NCI-H460 (cell line): ENCODE data around the gene GOLGA8N. TPM values are rescaled to one million over a fixed set of nuclear protein-coding genes. Genes with fewer than 3 reads are reported as not detected.
"Not testable (repeated sequence)": the region's sequence is repeated elsewhere in the genome, so short reads cannot be mapped to it uniquely, and the experiment has no call there.

Experiments used
- DNase-seq: peaks from one replicate; pipeline ENCODE4 v3.0.0-alpha.2; 2016; ENCODE audit warnings: low read depth; ENCODE audit errors: extremely low read depth
- polyA plus RNA-seq: library from polyadenylated mRNA; depleted of rRNA; stranded (reverse); fragments of >200 nt; gene quantifications from 2 replicates; pipeline ENCODE4 v1.2.3, GENCODE V29; 2014; cell fraction: nucleus; rRNA removed
- total RNA-seq: library from RNA; depleted of rRNA; stranded (reverse); fragments of >200 nt; shearing (Covaris generic); gene quantifications from 2 replicates; pipeline ENCODE4 v1.2.3, GENCODE V29; 2014; rRNA removed

The GOLGA8N gene
- 2.7 and 4.0 TPM in 2 replicates for total RNA-seq
- polyA plus RNA-seq = 11.7 and 18.3 TPM in 2 replicates

DNA sequence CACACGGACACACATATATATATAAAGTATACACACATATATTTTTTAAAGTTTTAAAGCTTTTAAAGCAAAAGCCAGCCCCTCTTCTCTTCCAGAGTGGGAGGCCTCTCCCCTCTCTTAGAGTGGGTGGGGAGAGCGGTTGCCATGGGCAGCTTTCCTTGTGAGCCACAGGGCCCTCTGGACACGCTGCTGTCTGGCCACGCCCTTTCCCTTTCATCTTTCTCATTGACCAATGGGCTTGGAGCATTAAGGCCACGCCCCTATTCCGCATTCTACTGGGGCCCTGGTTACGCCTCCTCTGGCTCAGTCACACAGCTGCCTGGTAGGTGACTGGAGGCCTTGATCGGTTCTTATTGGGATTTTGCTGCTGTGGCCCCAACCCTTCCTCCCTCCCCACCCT, at the start of gene GOLGA8N:
Gene GOLGA8N, plus strand, starts transcription at position 306 of the 400 bp plus-strand sequence.
- DNase-seq = not testable (repeated sequence)

DNA sequence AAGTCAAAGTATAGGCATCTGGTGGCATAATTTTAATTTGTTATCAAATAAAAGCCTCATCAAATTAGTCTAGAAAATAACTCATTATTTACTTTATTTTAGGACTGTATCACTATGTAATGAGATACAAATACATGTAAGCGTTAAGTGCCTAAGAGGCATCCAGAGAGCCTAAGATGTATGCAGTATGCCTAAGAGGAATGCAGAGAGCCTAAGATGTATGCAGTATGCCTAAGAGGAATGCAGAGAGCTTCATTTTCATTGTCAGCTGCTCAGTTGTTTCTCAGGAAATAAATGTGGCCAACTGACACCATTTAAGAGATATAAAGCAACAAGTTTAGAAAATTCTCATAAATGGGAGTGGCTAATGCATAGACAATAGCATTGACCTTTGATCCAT, 49.8 kb upstream of the GOLGA8N start:
- DNase-seq = not testable (repeated sequence)

DNA sequence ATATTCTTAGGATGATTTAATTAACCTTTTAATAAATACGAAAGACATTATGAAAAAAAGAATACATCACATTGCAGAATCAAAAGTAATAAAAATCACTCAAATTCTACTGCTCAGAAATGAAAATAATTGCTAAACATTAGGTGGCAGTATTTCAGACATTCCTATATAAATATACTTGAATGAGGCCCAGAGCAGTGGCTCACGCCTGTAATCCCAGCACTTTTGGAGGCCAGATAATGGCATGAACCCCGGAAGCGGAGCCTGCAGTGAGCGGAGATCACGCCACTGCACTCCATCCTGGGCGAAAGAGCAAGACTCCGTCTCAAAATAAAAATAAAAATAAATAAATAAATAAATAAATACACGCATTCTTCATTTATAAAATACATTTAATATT, 48.1 kb upstream of the GOLGA8N start:
- DNase-seq = not testable (repeated sequence)

DNA sequence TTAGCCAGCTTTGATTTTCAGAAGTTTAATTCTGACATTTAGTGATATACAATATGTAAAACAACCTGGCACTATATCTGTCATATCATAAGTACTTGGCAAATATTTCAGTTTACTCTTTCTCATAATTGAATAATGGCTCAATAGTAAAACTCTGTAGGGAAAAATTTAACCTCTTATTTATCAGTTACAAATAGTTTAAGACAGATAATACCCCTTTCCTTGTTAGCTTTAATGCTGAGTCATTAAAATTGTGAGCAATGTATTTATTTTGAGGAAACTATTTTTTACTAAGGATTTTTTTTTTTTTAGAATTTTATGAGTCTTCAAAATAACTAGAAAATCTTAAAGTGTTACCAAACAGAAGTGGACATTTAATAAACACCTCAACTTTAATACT, 38.7 kb upstream of the GOLGA8N start:
- DNase-seq = not testable (repeated sequence)

DNA sequence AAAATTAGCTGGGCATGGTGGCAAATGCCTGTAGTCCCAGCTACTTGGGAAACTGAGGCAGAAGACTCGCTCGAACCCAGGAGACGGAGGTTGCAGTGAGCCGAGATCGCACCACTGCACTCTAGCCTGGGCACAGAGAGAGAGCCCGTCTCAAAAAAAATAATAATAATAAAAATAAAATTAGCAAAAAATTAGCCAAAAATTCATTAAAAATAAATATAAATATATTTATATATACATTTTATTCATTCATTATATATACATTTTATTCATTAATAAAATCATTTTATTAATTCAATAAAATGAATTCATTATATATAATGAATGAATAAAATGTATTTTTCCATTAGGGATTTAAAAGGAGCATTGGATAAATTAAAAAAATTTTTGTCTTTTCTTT, 31.1 kb upstream of the GOLGA8N start:
- DNase-seq = not testable (repeated sequence)

DNA sequence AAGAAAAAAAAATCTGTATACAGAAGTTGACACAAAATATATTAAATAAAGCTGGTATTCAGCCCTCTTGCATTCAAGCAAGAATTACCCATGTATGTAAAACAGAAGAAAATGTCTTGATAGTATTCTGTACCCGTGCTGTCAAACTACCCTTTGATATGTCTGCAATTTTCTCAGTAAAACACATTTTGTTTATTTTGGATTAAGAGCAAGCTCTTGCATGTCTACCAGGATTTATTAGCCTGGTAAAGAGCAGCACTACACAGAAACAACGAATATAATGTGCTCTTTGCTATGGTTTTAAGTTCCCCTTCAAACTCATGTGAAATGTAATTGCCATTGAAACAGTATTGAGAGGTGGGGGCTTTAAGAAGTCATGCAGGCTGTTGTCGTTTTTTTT, 24.3 kb upstream of the GOLGA8N start:
- DNase-seq = not testable (repeated sequence)

DNA sequence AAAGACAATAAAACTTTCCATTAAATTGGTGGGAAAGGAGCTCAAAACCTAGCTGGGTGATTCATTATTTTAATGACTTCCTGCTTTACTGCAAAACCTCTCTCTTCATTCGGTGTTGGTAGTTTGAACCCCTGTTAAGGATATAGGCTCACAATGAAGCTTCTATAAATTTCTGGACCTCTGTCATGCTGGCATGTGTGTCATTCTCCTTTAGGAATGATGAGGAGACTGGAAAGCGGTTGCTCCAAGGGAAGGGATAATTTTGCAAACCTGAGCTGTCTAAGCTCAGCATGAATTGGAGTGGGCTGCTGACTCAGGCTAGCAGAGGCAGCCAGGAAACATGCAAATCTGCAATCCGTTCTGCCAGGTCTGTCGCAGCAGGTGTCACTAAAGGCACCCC, 14.8 kb upstream of the GOLGA8N start:
- not testable (repeated sequence) for DNase-seq

DNA sequence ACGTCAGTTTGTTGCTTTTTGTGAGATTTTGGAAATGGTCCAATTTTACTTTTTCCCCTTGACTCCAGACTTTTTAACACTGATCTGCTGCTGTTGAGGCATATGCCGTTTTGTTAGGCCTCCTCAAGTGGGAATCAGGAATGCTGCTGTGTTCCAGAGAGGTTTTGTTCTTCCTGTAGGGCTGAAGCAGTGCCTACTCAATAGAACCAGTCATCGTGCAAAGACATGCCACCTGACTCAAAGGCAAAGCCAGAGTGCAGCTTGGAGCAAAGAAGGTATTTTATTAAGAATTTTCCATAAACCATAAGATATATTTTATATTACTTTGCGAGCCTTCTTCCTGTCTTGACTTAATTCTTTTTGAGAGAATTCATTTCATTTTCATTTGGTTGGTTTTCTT, 7.4 kb upstream of the GOLGA8N start:
- not testable (repeated sequence) for DNase-seq

DNA sequence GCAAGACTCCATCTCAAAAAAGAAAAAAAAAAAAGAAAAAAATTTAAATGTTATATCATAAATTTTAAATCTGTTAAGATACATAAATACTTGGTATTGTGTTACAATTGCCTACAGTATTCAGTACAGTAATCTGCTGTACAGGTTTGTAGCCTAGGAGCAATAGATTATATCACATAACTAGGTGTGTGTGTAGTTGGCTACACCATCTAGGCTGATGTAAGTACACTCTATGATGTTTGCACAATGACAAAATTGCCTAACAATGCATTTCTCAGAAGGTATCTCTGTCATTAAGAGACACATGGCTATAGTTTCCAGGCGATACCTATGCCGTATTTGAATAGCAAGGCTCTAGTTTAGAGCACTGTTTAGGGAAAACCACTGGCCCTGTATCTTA, 16.3 kb downstream of the GOLGA8N start:
- not testable (repeated sequence) for DNase-seq

DNA sequence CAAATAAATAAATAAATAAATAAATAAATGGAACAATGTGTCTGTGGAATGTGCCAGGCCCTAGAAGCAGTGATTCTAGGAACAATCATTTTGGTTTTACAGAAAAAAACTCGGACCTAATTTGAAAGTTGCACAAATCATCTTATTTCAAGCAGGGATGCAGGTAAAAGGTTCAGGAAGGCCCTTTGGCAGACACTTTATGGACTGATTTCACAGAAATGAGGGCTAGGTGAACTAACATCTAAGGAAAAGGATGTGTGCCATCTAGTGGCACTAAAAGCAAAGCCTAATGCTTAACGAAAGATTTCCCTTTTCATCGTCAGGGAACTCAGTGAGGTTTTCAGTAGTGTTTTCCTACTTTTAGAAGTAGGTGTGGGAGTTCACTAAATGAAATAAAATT, 17.5 kb downstream of the GOLGA8N start:
- DNase-seq = peak; percentile 30

DNA sequence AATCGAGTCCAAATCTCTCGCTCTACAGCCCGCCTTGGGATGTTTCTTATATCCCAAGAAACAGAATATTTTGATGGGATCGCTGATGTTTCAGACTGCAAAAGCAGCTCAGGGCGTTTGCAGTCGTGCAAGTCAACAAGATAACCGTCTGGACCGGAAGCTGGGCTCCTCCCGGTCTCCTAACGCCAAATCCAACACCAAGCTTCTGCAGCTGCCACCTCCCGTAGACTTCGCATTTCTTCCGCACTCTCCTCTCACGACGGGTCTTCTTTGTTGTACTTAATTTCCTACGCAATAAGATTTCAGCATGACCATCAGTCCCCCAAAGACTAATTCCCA, 21.4 kb downstream of the GOLGA8N start:
- not testable (repeated sequence) for DNase-seq

DNA sequence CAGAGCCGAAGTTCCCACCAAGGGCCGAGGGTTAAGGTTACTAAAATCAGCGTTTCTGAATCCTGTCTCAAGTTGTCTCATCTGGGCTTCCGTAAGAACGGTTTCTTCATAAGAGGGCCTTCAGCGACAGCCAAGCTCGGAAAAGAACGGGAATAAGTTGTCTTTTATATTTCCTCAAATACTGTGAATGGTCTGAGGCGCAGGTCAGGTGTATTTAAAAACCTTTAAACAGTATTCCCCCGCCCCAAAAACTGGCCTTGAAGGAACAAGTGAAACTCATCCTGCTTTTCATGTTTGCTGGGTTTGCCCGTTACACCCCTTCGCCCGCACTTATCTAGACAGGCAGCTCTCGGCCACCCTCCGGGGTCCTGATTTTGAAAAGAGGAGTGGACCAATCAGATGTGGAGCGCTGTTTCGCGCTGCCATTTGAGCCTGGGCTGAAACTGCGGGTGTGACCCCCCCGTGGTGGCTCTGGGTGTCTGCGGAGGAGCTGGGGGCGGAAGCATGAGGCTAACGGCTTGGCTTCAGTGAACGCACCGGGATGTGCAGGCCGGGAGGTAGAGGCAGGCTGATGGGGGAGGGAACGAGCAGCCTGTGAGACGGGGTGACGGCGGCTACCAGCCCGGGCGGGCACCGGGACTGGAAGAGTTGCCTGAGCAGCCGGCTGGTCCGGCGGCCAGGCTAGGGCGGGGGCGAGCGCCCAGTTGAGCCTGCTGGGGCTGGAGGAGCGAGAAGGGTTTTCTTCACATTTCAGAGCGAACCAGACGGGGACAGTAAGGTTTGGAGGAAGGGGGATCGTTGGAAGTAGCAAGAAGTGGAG, 22.0 kb downstream of the GOLGA8N start, which contains the start of gene ARHGAP11A:
Gene ARHGAP11A, plus strand, starts transcription at position 454 of the 820 bp plus-strand sequence. CDS start 708 bp downstream, outside the sequence.
- DNase-seq = peak; percentile 81

DNA sequence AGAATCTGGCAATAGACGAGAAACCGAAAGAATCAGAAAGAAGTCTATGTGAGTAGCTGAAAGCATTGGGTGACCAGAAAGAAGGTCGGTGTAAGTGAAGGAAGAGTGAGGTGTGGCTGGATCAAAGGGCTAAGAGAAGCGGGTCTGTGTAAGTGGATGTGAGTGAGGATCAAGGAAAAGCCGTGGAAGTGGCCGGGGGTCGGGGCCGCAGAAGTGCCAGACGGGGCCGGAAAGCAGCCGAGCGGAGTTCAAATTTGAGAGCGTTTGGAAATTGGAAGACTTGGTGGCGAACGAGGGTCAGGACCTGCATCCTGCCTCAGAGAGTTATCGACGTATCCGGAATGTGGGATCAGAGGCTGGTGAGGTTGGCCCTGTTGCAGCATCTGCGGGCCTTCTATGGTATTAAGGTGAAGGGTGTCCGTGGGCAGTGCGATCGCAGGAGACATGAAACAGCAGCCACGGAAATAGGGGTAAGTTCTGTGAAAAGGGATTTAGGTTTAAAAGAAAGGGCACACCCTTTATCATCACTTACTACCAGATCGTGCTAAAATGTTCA, 22.7 kb downstream of the GOLGA8N start:
- DNase-seq = not testable (repeated sequence)

DNA sequence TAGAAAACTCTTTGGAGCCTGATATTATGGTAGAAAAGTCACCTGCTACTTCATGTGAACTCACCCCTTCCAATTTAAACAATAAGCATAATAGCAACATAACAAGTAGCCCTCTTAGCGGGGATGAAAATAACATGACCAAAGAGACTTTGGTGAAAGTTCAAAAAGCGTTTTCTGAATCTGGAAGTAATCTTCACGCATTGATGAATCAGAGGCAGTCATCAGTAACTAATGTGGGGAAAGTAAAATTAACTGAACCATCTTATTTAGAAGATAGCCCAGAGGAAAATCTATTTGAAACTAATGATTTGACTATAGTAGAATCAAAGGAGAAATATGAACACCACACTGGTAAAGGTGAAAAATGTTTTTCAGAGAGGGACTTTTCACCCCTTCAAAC, 43.2 kb downstream of the GOLGA8N start:
- DNase-seq = no peak

DNA sequence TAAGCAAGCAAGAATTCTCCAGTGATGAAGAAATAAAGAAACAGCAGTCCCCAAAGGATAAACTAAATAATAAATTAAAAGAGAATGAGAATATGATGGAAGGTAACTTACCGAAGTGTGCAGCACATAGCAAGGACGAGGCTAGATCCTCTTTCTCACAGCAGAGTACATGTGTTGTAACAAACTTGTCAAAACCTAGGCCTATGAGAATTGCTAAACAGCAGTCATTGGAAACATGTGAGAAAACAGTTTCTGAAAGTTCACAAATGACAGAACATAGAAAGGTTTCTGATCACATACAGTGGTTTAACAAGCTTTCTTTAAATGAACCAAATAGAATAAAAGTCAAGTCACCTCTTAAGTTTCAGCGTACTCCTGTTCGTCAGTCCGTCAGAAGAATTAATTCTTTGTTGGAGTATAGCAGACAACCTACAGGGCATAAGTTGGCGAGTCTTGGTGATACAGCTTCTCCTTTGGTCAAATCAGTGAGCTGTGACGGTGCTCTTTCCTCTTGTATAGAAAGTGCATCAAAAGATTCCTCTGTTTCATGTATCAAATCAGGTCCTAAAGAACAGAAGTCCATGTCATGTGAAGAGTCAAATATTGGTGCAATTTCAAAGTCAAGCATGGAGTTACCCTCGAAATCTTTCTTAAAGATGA, 43.8 kb downstream of the GOLGA8N start:
- no peak for DNase-seq

DNA sequence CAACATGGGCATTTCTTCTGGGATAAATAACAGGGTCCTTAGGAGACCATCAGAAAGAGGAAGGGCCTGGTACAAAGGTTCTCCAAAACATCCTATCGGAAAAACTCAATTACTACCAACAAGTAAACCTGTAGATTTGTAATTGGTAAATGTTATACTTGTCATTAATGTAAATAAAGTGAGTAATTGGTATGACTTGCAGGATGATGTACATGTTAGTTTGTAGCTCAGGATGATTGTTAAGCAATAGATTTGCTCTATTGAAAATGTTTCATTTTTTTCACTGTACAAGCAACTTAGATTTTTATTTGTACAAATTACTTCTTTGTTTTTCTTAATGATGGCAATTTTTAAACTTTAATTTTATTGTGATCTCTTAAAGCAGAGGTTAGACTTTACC, 44.4 kb downstream of the GOLGA8N start:
- no peak for DNase-seq

DNA sequence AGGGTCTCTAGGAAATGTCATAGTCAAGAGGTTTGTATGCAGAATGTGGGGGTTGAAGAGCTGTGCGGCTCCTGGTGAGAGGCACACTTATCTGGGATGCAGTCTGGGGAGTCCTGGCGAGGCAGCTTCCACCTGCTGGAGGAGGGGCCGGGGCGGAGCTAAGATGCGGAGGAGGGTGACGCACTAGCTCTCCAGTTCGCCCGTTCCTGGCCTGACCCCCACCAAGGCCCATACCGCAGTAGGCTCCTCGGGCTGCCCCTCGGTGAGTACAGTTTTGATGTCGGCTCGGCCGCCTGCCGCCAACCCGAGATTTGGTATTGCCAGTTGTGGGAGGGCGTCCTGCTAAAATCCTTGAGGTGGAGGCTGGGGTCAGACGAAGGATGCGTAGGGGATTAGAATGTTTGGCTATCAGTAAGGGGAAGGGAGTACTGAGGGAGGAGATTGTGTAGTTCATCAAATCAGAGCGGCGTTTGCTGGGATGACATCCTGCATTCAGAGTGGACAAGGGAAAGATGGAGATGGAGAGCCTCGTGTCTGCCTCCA, 48.3 kb downstream of the GOLGA8N start, which contains the start of gene SCG5:
Gene SCG5, plus strand, starts transcription at position 194 of the 543 bp plus-strand sequence. CDS start 1,883 bp downstream, outside the sequence.
- no peak for DNase-seq

DNA sequence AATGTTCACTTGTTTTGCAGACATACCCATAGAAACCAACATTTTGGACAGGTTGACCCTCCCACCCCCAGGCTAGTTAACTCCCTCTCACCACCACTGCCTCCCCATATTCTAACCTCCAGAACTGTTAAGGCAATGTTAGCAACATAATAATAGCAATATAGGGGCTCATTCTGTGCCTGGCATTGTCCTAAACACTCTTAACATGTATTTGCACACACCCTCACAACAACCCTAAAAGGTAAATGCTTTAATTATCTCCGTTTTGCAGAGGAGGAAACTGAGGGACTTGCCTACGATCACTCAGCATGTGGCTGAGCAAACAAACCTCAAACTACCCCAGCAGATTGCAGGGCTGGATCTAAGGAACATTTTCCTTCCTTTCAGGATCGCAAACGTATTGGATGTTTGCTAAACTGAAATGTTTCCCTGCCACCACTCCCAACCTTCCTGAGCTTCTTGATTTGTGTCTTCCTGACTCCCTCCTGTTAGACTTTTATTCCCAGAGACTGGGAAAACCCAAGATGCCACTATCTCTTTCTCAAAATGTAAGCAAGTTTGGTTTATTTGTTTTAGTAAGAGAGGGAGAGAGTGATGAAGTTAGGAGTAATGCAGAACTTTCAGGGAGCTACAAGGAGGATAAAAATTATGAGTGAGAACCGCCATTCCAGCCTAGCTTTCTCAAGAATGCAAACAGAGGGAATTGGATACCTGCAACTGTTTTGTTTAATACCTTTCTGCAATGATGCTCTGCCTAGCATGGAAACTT, 49.6 kb downstream of the GOLGA8N start:
- no peak for DNase-seq

DNA sequence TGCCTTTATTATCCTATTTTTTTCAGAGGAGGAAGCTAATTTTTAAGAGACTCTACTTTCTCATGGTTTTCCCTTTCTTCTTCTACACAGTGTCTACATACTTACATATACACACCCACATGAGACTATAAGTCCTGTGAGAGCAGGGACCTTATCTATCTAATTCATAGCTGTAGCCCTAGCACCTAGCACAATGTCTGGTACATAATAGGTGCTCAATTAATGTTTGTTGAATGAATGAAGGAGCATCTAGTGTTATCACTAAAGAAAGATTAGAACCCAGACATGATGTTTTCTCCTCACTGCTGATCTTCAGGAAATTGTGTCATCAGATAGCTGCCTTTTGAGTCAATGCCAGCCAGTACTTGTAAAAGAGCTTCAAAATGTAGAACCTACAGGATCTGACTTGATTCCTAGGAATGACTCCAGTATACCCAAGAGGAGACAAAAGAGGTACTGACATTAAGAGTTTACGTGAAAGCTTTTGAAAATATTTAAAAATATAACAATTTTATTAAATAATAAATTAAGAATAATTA, 50.7 kb downstream of the GOLGA8N start:
- no peak for DNase-seq

DNA sequence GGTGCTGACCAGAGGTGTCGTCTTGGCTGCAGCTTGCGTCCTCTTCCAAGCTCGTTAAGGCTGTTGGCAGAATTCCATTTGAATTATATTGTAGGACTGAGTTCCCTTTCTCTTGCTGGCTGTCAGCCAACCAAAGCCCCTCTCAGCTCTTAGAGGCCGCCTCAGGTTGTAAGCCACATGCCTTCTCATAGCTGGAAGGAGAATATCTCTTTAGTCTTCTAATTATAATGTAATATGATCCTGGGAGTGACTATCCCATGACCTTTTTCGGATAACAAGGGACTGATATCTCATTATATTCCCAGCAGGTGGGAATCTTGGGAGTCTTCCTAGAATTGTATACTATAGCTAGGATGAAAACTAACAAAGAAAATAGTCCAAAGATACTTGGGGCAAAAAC, 53.0 kb downstream of the GOLGA8N start:
- DNase-seq = no peak
